GM12801 (cell line): ENCODE measurements around the gene CCNJL.

ENCODE experiments used
- TF ChIP-seq, protein P1 (sequence below): IDR thresholded peaks from one replicate; pipeline ENCODE4 v1.5.1; 2011; ENCODE audit warnings: control low read depth; ENCODE audit not compliant: insufficient read length; ENCODE audit errors: extremely low read depth

The CCNJL gene

DNA sequence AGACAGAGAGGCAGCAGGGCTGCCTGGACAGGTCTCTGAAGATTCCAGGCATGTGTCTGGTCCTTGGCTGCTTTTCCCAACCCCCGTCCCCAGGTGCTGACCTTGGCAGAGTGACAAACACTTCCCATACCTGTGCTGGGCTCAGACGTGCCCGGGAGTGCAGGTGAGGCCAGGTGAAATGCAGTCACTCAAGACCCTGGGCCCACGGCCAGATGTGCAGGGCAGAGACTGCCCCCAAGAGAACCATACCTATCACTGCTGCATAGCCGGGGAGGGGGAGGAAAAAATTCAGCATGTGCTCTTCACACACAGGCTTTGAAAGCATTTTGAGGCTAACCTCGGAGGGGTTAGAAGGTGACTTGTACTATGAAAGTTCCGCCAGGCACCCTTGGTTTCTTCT is 22.6 kb downstream of the CCNJL start:
- TF ChIP-seq, protein P1, sequence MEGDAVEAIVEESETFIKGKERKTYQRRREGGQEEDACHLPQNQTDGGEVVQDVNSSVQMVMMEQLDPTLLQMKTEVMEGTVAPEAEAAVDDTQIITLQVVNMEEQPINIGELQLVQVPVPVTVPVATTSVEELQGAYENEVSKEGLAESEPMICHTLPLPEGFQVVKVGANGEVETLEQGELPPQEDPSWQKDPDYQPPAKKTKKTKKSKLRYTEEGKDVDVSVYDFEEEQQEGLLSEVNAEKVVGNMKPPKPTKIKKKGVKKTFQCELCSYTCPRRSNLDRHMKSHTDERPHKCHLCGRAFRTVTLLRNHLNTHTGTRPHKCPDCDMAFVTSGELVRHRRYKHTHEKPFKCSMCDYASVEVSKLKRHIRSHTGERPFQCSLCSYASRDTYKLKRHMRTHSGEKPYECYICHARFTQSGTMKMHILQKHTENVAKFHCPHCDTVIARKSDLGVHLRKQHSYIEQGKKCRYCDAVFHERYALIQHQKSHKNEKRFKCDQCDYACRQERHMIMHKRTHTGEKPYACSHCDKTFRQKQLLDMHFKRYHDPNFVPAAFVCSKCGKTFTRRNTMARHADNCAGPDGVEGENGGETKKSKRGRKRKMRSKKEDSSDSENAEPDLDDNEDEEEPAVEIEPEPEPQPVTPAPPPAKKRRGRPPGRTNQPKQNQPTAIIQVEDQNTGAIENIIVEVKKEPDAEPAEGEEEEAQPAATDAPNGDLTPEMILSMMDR: no peak

DNA sequence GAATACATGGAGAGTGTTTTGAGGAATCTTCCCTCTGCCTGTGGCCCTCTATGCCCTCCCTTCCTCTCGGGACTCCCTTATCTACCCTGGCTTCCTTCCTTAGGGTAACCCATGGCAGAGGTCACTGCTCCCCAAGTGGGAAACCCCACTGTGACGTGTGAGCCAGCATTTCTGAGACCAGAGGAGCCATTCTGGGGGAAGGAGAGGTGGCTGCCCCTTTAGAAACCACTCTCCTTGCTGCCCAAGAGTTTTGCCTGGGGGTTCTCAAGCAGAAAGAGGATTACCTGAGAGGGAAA is 23.1 kb downstream of the CCNJL start:
- TF ChIP-seq, protein P1: no peak

DNA sequence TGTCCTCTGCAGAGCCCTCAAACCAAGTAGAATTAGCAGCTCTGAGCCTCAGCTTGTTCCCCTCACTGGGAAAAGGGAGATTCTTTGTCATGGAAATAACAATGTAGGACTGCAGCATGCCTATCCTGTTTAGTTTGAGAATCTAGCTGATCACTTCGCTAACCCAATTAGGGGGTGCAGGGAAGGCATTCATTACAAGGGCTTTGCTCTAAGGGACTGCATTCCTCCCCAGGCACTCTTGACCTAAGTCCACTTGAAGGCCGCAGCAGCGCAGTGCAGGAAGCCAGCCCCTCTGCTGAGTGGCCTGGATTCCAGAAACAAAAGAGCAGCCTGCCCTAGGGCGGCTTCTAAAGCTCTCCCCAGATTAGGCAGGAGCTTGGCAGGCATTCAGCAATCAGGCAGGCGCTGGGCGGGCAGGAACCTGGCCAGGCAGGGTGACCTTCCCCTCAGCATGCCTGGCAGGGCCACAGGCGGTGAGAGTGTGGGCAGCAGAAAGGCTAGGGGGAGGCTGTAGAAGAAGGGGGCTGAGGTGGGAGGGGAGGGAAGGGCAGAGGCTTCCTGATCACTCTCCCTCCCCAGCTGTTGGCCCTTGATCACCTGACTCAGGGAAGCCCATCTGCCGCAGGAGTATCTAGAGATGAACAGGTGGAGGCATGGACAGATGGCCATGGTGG is 24.8 kb downstream of the CCNJL start:
- TF ChIP-seq, protein P1: no peak

DNA sequence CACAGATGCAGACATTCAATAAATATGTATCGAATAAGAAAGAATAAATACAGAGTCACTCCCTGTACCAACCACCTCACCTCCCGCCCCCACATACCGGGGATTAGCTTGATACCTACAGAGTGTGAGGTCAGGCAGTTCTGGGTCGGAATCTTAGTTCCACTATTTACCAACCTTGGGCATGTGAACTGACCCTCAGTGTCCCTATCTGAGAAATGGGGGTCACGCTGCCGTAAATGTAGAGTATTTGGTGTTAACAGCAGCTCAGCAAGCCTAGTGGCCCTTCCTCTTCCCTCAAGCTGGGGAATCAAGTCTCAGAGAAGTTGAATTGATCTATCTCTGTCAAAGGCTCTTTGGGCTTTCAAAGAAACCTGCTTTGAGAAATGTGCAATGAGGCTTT is 25.4 kb downstream of the CCNJL start:
- TF ChIP-seq, protein P1: no peak

DNA sequence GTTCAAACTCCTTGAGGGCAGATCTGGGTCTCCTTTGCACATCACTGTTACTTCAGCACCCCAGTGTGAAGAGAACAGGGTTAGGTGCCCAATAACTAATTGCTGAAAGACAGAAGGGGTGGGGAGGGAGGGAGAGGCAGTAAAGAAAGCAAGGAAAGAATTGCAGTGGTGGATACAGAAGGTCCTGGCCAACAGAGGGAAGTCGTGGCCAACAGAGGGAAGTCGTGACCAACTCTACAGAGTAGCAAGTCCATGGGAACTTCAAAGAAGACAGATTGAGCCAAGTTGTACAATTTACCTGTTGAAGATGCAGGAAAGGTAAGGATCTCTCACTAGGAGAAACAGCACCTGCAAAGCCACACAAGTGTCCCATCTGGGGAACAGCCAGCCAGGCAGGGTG is 27.0 kb downstream of the CCNJL start:
- TF ChIP-seq, protein P1: no peak

DNA sequence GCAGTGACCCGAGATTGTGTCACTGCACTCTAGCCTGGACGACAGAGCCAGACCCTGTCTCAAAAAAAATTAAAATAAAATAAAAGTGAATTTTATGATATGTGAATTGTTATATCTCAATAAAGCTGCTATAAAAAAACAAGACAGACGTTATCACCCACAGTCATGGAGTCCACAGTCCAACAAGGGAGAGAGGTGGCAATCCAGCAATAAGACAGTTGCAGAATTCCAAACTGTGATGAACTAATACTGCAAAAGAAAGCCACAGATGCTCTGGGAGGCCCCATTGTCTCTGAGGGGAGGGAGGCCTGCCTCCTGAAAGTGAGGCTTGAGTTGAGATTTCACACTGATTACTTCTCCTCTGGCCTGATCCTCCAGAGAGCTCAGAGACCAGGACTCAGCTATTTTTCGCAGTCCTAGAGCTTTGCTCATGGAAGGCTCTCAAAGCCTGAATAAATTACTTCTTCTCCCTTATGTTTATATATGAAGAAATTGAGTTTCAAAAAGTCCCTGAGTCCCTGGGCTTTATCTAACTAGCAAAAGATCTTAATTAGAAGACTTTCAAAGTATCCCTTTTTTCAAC is 28.0 kb downstream of the CCNJL start:
- TF ChIP-seq, protein P1: no peak

DNA sequence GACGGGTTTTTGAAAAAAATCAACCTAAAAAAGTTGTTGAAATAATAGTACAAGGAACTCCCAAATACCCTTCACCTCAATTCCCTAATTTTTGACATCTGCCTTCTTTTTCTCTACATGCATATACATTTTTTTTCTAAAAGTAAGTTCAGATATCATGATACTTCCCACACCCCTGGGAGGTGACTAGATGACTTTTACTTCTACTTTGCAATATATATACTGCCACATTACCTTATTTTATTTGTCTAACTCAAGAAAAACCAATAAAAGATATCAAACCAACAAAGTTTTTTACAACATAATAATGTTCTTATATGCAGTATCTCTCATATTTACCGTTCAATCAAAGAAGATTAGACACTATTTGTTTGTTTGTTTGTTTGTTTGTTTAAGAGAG is 31.1 kb downstream of the CCNJL start:
- TF ChIP-seq, protein P1: no peak
